NCI-H1092 treated with DMSO at 0.1 percent for 48 hours (cell line): ENCODE measurements around the gene GORASP1.

Source experiments
- DNase-seq: peaks from one replicate; lab custom pipeline; 2025; lab: John Stamatoyannopoulos, UW

Gene GORASP1

DNA sequence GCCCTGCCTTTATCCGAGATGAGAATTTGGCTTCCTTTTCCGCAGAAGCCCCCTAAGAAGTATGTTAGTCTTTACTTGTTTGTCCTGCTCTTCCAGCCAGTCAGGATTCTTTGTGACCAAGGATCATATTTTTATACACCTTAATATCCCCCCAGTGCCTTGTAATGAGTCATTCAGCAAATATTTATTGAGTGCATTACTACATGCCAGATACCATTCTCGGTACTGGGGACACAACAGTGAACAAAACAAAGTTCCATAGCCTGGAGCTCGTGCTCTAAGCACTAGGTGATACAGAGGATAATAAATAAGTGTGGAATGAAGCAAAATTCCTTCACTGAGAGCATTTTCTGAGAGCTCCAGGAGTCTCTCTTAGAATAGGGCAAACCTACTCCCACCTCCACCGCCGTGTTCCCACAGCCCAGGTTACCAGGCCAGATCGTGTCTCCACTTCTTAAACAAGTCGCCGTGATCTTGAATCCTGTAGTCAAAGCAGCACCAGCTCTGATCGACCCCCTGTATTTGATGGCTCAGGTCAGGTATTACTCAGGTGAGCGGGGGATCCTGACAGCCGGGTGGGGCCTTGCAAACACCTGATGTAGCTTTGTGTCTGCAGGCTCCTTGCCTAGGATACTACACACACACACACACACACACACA is 18.5 kb upstream of the GORASP1 start:
- no peak for DNase-seq

DNA sequence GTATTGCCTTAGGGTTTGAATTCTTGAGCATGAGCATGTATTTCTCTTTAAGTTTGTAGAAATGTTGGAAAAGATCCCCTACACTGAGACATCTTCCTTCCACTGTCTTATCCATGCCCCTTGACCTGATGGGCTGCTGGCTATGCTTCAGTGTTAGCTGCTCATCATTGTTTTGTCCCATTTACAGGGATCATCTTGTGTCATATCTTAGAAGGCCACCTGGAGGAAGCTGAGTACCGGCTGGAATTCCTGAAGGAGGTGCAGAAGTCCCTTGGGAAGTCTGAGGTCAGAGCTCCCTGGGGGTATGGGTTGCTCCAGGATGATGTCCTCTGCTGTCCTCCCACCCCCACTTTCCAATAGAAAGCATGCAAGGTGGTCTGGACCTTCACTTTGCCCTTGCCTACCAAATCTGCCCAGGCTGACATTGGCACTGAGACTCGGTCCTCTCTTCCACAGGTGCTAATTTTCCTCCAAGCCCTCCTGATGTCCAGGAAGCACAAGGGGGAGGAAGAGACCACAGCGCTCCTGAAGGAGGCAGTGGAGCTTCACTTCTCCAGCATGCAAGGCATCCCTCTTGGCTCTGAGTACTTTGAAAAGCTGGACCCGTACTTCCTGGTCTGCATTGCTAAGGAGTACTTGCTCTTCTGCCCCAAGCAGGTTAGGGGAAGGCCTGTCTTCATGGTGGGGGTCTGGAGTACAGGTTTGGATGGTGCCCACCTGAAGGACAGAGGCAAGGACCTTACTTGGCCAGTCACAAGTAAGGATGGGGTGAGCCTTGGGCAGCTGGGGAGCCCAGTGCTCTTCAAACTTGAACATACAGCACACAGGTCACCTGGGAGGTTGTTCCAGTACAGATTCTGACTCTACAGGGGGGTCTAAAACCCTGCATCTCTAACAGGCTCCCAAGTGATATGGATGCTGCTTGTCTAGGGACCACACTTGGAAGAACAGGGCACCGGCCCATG is 17.7 kb upstream of the GORASP1 start:
- DNase-seq = no peak

DNA sequence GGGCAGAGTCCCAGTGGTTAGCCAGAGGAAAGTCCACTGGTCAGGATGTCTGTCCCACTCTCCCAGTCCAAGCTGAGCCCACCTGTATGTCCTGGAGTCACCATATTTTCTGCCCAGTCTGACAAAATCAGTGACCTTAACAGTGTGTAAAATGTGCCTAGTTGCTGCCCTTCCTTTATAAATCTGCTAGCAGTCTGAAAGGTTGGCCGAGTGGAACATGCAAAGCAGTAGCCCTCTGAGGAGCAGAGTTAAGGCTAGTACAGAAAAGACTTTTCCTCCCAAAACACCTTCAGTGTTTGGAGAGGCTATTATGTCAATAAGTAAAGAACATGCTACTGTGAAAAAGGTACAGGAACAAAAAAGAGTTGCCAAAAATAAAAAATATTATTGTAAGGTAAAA is 15.4 kb upstream of the GORASP1 start:
- no peak for DNase-seq

DNA sequence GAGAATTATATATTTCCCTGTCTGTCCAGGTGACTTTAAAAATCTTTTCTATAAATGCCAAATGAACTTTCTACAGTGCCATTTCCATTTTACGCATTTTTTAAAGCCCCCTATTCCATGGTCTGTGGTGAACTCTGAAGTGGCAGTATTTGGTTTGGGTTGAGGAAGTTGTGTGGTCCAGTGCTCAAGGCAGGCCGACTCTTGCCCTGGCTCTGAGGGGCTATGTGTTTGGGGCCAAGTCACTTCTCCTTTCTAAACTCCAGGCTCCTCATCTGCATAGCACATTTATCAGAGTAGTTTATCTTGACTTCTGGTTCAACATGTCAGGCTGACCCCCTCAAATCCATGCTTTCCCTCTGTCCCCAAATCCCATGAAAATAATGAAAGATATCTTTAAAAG is 14.2 kb upstream of the GORASP1 start:
- no peak for DNase-seq

DNA sequence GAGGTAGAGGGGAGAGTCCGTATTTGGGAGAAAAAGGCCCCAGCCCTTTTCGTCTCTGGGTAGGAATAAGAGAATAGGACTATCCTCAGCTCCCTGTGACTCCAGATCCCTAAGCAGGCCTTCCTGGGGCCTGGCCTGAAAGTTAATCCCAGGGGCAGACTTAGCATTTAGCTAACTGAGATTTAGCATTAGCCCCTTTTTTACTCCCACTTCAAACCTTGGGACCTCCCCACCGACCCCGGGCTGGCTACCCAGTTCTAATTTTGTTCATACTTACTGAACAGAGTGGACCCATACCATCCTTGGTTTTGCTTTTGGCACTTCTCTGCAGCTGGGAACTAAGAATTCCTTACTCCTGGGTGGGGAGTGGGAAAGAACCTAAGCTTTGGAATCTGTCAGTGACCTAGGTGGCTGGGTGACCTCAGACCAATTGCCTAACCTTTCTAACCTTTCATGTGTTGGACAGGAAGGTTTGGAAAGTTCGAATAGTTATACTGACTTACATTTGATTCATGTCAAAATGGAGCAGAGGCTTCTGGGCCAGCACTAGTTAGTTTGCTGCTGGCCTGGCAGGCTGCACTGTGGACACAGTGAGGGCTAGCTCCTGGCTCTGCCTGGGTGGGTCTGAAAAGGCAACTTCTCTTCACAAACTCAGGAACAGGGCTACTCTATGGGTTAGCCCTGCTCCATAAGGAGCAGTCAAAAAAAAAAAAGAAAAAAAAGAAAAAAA is 11.7 kb upstream of the GORASP1 start:
- DNase-seq = no peak

DNA sequence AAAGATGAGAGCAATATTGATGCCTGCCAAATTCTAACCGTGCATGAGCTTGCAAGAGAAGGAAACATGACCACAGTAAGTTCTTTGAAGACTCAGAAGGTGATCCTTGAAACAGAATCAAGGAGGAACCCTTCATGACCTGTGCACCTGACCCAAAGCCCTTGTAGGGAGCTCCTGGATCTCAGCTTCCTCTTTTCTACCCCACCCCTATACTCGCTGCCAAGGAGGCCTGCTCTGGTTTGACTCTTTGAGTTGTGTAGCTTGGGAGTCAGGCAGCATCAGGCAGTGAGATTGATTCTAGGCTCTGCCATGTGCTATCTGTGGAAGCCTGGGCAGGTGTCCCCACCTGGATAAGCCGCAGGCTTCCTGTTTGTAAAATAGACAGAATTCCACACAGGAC is 10.7 kb upstream of the GORASP1 start:
- no peak for DNase-seq

DNA sequence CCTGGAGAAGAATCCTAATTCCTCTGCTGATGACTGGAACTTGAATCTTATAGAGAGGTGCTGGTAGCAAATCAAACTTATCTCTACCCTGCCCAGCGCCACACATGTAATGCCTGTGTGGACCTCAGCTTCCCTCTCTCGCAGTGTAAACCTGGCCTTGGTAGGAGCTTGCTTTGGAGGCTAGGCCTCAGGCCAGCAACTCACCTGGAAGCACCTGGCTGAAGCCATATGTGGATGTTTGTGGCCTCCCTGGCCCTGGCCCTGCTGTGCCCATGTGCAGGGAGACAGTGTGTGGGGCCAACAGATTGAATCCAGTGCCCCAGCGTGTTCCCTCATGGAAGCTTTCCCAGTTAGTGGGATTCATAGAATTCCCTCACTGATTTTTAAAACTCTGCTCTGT is 8.4 kb upstream of the GORASP1 start:
- DNase-seq = no peak

DNA sequence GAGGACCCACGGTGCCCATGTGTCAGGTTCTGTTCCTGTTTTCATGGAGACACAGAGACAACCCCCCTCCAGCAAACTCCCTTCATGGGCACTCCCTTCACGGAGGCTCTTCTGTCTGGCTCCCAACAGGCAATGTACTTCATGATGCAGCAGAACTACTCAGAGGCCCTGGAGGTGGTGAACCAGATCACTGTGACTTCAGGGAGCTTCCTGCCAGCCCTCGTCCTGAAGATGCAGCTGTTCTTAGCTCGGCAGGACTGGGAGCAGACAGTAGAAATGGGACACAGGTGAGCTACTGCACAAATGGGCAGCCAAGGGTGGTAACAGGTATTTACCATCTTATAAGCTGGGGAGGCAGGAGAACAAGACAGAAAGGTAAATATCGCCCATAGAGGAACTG is 7.0 kb upstream of the GORASP1 start:
- no peak for DNase-seq

DNA sequence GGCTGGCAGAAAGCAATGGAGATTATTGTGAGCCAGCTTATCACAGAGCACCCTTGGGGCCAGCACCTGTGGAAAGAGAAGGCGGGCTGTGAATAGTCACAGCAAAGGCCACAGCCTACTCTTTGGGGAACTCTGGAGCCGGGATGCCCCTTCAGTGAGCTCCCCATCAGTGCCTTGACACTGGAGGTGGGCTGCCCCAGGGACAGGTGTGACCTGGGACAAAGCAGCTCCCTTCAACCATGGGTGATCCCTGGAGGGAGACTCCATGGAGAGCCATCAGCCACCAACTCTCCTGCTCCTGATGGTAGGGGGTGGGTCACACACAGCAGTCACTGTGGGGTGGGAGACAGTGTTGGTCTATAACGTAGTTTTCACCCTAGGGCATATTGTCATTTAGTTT is 5.9 kb upstream of the GORASP1 start:
- no peak for DNase-seq

DNA sequence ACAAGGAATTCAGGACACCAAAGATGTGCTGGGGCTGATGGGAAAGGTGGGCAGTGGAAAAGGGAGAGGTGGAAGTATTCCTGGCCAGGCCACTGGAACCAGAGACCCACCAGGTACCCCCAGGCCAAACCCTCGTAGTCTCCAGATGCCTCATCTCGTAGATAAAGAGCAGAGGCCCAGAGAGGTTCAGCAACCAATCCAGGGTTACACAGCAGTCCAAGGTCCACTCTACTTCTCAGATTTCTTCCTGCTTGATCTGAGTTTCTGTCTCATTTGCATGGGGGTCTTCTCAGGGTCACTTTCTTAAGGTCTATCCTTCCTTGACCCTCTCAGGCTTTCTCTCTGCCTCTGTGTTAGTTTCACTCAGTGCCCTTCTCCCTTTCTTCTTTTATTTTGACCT is 5.1 kb upstream of the GORASP1 start:
- no peak for DNase-seq

DNA sequence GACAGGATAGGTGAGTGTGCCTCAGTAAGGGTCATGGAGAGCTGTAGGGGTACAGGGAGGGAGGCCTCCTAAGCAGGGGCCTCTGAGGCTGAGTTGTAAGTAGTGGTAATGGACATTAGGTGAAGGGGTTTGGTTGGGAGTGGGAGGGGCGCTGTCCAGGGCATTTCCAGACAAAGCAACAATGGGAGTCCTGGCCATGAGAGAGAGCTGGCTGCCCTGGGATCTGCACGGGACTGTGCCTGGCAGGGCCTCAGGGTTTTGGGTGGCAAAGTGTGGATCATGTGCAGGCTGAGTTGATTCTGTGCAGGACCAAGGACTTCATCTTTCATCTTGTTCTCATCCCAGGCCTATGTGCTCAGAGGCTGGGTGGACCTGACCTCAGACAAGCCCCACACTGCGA is 4.7 kb upstream of the GORASP1 start:
- DNase-seq = no peak

DNA sequence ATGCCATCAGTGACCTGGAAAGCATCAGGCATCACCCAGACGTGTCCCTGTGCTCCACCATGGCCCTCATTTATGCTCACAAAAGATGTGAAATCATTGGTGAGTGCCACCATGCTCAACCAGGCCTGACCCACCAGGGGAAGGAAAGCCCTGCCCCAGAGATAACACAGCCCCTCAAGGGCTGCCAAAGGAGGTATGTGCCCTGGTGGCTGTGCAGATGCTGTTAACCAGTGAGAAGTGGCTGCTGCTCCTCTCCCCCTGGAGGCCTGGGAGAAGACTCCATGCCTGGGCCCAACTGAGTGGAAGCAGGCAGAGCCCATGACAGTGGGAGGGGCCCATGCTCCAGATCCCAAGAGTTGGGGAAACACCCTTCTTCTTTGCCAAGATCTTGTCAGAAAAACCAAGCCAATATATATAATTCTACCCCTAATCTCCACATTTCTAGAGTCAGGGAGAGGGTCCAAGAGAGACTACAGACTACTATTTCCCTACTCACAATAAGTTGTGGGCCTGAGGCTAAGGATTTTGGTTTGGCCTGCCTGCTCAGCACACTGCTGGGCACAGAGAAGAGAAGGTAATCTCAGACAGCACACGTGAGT is 2.7 kb upstream of the GORASP1 start:
- no peak for DNase-seq

DNA sequence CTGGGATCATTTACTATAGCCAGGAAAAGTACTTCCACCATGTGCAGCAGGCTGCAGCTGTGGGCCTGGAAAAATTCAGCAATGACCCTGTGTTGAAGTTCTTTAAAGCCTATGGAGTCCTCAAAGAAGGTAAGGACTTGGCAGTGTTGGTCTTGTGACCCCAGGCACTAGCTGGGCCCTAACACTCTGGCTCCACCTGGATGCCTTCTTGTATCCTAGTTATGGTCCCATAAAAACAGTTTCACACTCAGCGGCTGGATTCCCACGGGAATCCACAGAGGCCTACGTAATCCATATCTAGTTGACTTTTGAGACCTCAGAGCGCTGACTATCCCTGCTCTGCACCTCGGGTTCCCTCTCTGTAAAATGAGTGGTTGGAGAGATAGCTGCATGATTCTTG is 1.7 kb upstream of the GORASP1 start:
- DNase-seq = no peak

DNA sequence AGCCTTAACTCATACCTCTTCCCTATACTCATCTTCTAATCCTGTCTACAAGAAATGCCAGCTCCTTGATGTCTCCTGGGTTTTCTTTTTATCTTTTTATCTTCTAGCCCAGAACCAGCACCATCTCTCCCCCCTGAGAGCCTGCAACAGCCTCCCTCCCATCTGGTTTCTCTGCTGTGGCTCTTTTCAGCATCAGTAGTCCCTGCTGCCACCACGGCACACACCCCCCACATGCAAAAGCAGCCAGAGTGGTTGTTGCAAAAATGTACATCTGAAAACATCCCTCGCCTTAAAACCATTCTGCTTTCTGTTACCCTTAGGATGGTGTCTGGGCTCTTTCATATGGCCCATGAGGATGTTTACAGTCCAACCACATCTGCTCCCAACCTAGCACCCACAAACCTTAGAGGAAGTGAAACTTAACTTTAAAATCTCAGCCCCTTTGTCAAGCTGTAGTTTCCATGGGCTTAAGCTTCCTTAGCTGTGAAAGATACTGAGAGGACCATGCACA is 828 bp upstream of the GORASP1 start:
- DNase-seq = no peak

DNA sequence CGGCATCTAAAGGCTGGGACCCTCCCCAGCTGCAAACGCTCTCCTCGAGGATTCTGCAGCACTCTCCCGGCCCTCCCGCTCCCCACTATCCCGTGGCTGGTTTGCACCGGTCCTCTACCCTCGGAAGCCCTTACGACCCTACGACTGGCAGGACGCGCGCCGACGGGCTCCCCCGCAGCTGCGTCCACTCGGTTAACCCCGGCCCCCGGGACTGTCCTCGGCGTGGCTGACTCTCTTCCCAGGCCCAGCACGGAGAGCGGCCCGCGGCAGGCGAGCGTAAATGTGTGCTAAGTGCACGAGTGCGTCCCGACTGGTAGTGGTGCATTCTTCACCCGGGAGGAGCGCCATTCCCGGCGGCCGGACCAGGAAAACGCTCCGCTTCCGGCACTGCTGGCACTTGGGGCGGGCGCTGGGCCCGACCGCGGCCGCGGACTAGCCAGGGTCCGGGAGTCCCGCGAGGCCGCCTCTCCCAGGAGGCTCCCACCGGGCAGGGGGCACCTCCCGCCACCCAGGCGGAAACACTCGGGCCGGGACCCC is 508 bp downstream of the GORASP1 start:
- no peak for DNase-seq

DNA sequence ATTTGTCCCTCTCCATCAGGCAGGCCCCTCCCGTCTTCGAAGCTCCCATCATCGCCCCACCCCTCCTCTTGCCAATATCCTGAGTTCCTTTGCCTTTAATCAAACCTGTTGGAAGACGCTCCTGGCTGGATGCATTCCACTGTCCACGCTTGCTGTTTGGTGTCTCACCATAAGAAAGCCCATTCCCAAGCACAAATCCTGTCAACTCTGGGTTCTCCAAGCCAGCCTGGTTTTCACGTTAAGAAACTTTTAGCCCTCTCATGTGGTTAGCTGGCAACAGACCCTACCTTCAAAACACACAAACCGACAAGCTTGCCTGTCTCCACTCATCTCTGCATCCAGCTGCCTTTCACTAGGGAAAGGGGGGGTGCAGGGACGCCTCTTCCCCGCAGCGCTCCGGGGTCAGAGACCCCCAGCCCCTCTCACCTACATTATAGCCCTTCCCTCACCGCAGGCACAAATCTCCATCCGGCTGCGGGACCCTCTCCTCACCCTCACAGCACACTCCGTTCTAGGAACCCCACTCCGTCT is 1.1 kb downstream of the GORASP1 start:
- no peak for DNase-seq

DNA sequence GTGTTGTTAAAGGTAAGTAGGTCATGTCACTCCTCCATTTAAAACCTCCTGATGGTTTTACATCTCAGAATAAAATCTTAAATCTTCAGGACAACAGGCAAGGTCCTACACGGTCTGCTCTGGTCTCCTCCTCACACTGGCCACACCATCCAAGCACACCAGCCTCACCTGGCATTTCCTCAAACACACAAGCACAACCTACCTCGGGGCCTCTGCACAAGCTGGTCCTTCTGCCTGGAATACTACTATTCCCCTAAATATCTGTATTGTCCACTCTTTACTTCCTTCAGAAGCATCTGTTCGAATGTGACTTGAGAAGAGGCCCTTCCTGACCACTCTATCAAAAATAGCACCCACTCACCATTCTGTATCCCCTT is 1.8 kb downstream of the GORASP1 start:
- no peak for DNase-seq

DNA sequence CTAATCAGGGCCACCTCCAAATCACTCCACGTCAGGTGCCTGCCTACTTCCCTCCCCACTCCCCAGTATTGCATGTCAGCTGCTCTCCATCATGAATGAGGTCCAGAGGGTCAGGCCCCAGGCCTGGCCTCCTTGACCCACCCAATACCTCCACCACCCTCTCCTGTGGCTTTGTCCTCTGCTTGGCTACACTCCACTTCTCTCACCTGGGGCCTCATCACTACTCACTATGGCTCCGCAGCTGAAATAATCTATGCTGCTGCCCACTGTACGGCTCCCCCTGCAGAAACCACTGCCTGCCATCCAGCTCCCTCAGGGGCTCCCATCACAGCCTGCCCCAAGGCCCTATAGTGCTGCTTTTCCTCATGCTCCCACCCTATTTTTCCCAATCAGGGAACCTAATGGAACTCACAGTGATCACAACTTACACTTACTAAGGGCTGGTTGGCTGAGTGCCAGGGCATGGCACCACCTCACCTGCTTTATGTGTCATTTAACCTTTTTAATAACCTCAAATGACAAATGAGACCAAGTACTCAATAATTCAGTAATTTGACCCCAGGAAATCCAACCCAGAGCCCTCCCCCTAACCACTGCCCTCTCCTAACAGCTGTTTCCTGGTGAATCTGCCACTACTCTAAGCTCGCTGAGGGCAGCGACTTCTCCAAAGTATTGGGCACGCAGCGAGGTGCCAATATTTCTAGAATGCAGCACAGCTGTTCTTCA is 2.3 kb downstream of the GORASP1 start:
- DNase-seq = no peak

DNA sequence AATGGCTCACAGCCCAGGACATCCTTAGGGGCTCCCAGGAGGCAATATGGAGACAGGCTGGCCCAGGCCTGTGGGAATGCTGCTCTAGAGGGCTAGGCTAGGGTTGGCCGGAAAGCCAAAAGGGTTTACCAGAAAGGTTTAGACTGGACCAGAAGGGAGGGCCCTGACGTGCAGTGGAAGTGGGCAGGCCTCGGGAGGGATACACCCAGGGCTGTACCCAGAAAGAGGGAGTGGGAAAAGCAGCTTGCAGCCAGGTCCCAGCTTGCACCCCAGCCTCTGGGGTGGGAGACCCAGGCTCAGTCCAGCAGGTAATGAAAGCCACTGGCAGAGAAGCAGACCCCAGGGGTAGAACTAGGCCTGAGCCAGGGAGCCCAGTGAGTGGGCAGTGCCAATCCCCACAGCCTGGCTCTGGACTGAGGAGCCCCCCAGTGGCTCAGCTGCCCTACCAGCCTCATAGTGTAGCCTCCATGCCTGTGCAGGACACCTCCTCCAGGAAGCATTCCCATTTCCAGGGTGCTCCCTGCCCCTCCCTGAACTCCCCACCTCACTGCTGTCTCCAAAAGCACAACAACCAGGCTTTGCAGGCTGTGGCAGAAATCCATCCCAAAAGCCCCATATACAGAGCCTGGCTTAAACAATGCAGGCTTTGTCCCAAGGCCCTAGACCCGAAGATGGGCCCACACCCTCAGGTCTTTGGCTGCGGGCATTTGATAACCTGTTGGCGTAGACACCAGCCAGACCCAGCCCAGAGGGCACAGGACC is 3.5 kb downstream of the GORASP1 start:
- DNase-seq = no peak

DNA sequence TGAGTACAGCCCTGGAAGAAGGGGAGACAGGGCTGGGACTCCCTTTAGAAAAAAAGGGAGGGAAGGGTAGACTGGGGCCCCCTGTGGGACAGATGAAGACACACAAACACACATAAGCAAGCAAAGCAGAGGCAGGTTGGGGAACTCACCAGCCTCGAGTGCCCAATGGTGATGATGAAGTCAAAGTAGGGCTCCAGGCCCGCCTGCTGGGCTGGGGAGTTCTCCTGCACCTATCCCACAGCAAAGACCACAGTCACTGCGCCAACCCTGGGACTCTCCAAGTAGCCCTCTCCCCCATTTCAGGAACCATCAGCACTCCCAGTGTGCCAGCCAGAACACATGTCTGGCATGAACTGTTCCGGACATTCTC is 4.1 kb downstream of the GORASP1 start:
- DNase-seq = no peak
